ENCODE data around the gene TRAPPC14. TPM values are rescaled to one million over a fixed set of nuclear protein-coding genes. Genes with fewer than 3 reads are reported as not detected.

The TRAPPC14 gene
- total RNA-seq, 2 experiments from 2014 or later, result 52.0 to 58.4 TPM

GRCh38 chr7:100109521-100110163 is 48.9 kb downstream of the TRAPPC14 start:
- ATAC-seq (ENCODE audit: low read depth), result no peak
- H3K4me1 Mint-ChIP-seq, result no peaks in the 10 kb centered on the region
- no peak for DNase-seq
- no peaks in the 10 kb centered on the region for H3K27me3 Mint-ChIP-seq
- no peaks in the 10 kb centered on the region for H3K9me3 Mint-ChIP-seq
- no peak overlapping the region for H3K4me3 Mint-ChIP-seq
- peaks cover 18% of the 10 kb centered on the region for H3K36me3 Mint-ChIP-seq
- POLR2A ChIA-PET, result interaction anchor here (0.6 kb wide), 1 partner anchor 258 kb away, joined by 8 read pairs; no protein-coding TSS in a partner anchor
- H3K27ac Mint-ChIP-seq, result no peak overlapping the region

DNA sequence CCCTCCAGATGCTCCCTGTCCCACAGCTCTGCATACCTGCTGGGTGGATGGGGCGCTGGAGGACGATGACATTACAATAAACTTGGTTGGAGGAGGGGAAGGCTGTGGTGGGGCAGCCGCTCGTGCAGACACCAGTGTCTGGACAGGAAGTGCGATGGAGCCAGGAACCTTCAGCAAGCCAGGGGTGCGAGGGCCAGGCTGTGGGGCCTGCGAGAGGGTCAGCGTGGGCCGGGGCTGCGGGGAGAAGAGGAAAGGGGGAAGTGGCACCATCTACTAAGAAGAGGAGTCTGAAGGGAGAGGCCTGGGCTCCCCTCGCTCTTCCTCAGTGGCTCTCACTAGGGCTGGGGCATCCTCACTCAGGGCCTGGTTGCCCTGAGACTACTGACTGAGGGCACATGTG is 50.6 kb downstream of the TRAPPC14 start:
- H3K27me3 Mint-ChIP-seq, result no peaks in the 10 kb centered on the region
- no peak for ATAC-seq (ENCODE audit: low read depth)
- POLR2A ChIA-PET, result interaction anchor here (0.6 to 0.9 kb wide), 2 partner anchors 12 to 79 kb away, joined by 3 to 6 read pairs; partner anchors contain the start of gene CNPY4
- peaks cover 1% of the 10 kb centered on the region for H3K4me1 Mint-ChIP-seq
- DNase-seq, result no peak
- H3K4me3 Mint-ChIP-seq, result no peak overlapping the region
- peaks cover 16% of the 10 kb centered on the region for H3K36me3 Mint-ChIP-seq
- H3K27ac Mint-ChIP-seq, result no peak overlapping the region
- H3K9me3 Mint-ChIP-seq, result no peaks in the 10 kb centered on the region

- POLR2A ChIA-PET, result interaction anchor here (0.9 kb wide), 1 partner anchor 12 kb away, joined by 3 read pairs; the partner anchor contains the start of gene CNPY4
- H3K9me3 Mint-ChIP-seq, result no peaks in the 10 kb centered on the region
- ATAC-seq (ENCODE audit: low read depth) (no peak), DNase-seq (no peak)
- no peak overlapping the region for H3K4me3 Mint-ChIP-seq
- no peak overlapping the region for H3K27ac Mint-ChIP-seq
- H3K27me3 Mint-ChIP-seq, result no peaks in the 10 kb centered on the region
- H3K36me3 Mint-ChIP-seq, result peaks cover 16% of the 10 kb centered on the region
- H3K4me1 Mint-ChIP-seq, result peaks cover 6% of the 10 kb centered on the region
Observed at GRCh38 chr7:100107125-100107737, 51.3 kb downstream of the TRAPPC14 start.

- no peaks in the 10 kb centered on the region for H3K27me3 Mint-ChIP-seq
- ATAC-seq (ENCODE audit: low read depth) (no peak), DNase-seq (no peak)
- no peaks in the 10 kb centered on the region for H3K9me3 Mint-ChIP-seq
- peaks cover 6% of the 10 kb centered on the region for H3K4me1 Mint-ChIP-seq
- POLR2A ChIA-PET, result interaction anchor here (0.8 kb wide), 1 partner anchor 42 kb away, joined by 3 read pairs; the partner anchor contains the start of gene LAMTOR4
- H3K36me3 Mint-ChIP-seq, result peaks cover 16% of the 10 kb centered on the region
- no peak overlapping the region for H3K4me3 Mint-ChIP-seq
- no peak overlapping the region for H3K27ac Mint-ChIP-seq
Observed at GRCh38 chr7:100106633-100107032, 51.9 kb downstream of the TRAPPC14 start.

- DNase-seq (no peak), ATAC-seq (ENCODE audit: low read depth) (no peak)
- H3K4me1 Mint-ChIP-seq, result peaks cover 6% of the 10 kb centered on the region
- H3K27ac Mint-ChIP-seq, result no peak overlapping the region
- peaks cover 11% of the 10 kb centered on the region for H3K36me3 Mint-ChIP-seq
- no peak overlapping the region for H3K4me3 Mint-ChIP-seq
- H3K9me3 Mint-ChIP-seq, result no peaks in the 10 kb centered on the region
- H3K27me3 Mint-ChIP-seq, result no peaks in the 10 kb centered on the region
- POLR2A ChIA-PET, result no interaction called here
Observed at GRCh38 chr7:100105534-100105933, 53.0 kb downstream of the TRAPPC14 start.

Small RNA genes lying within 50 kb of the gene (microRNA-seq; reads per million reads assigned to microRNA genes)
- 2.1 reads per million for gene MIR4658

Other genes starting within 250 kb of the TRAPPC14 start
- 10 to 100 TPM; 41.2 to 42.2 TPM for gene TRIM4, start 239.2 kb downstream of the TRAPPC14 start, total RNA-seq
- gene GJC3, start 229.1 kb downstream of the TRAPPC14 start, total RNA-seq, result not detected
- not detected for gene AZGP1, start 182.7 kb downstream of the TRAPPC14 start, total RNA-seq
- gene ZKSCAN1, start 143.1 kb downstream of the TRAPPC14 start, total RNA-seq, result 10 to 100 TPM; 85.5 to 88.8 TPM
- 10 to 100 TPM in 1 of 2 experiments, 1 to 10 TPM in 1; 9.8 to 10.1 TPM for gene ZSCAN21, start 108.9 kb downstream of the TRAPPC14 start, total RNA-seq
- 10 to 100 TPM; 28.0 to 32.6 TPM for gene ZNF3, start 77.0 kb downstream of the TRAPPC14 start, total RNA-seq
- 10 to 100 TPM; 72.4 to 76.7 TPM for gene COPS6, start 69.8 kb downstream of the TRAPPC14 start, total RNA-seq
- gene MCM7, start 57.3 kb downstream of the TRAPPC14 start, total RNA-seq, result 100 to 1,000 TPM; 278 to 307 TPM
- 10 to 100 TPM; 15.0 to 16.5 TPM for gene AP4M1, start 57.1 kb downstream of the TRAPPC14 start, total RNA-seq
- gene TAF6, start 39.4 kb downstream of the TRAPPC14 start, total RNA-seq, result 10 to 100 TPM; 63.7 to 65.9 TPM
- gene CNPY4, start 39.1 kb downstream of the TRAPPC14 start, total RNA-seq, result 10 to 100 TPM; 52.4 to 58.3 TPM
- 1 to 10 TPM; 4.8 to 6.5 TPM for gene MBLAC1, start 31.8 kb downstream of the TRAPPC14 start, total RNA-seq
- gene LAMTOR4, start 9.8 kb downstream of the TRAPPC14 start, total RNA-seq, result 100 to 1,000 TPM; 170 to 175 TPM
- gene GAL3ST4, start 9.9 kb upstream of the TRAPPC14 start, total RNA-seq, result 1 to 10 TPM; 6.7 to 6.9 TPM
- 10 to 100 TPM; 12.6 to 13.0 TPM for gene GPC2, start 18.7 kb upstream of the TRAPPC14 start, total RNA-seq
- gene STAG3, start 19.2 kb upstream of the TRAPPC14 start, total RNA-seq, result 10 to 100 TPM; 31.1 to 38.8 TPM
- 10 to 100 TPM; 86.1 to 86.2 TPM for gene PVRIG, start 61.2 kb upstream of the TRAPPC14 start, total RNA-seq
- not detected for gene SPDYE3, start 149.0 kb upstream of the TRAPPC14 start, total RNA-seq
- 10 to 100 TPM; 91.3 to 96.4 TPM for gene PILRB, start 199.4 kb upstream of the TRAPPC14 start, total RNA-seq
- gene PILRA, start 214.8 kb upstream of the TRAPPC14 start, total RNA-seq, result 1 to 10 TPM; 4.1 to 5.1 TPM

All from activated naive CD8-positive, alpha-beta T cell treated with anti-CD3 and anti-CD28 coated beads, Interleukin-2, amount 10 ng/mL, durations not matched to agents 7 days and 5 days (primary cell).